CD4-positive, alpha-beta T cell treated with Interleukin-17A for 4 hours (primary cell): ENCODE results near the gene SPTB.
A peak's percentile ranks its signal among the peaks of the same experiment; 100 is the strongest.

Experiments used
- DNase-seq: peaks from one replicate; pipeline ENCODE4 v3.0.0-alpha.2; 2020; ENCODE audit warnings: mixed read lengths

The SPTB gene

GRCh38 chr14:64848239-64848638 lies 31.5 kb downstream of the SPTB start:
- no peak for DNase-seq

DNA sequence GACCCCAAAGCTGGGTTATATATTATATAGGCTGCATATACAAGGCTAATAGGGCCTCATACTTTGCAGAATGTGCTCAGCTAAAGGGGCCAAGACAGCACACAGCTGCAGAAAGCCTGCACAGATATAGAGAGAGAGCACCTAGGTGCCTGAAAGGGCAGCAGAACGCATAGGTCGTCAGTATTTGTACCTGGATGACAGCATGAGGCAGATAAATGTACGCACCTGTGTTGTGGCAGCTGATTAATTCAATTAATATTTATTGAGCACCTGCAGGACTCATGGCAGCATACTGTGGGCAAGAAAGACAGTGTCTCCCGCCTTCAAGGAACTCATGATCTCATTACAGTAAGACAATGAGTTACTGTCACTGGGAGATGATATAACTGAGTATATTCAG lies 33.4 kb downstream of the SPTB start:
- DNase-seq = no peak

DNA sequence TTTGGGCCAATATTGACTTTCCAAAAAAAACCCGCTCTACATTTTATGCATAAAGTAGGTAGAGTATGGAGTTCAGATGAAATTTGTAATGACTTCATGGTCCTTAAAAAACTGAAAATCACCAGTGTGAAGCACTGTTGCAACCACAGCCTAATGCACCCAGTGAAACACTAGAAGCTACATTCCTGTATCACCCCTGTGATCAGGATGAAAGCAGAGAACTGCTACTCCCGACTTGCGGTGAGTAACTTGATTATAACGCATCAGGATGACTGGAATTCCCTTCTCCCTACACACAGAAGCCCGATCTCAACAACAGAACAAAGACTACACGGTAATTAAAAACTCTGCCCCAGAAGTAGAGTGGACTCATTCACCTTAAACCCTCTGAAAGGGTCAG lies 33.8 kb downstream of the SPTB start:
- DNase-seq = no peak

- no peak for DNase-seq
These were observed 34.7 kb downstream of the SPTB start for GRCh38 chr14:64844969-64845536.

GRCh38 chr14:64844272-64844671 lies 35.4 kb downstream of the SPTB start:
- no peak for DNase-seq

- no peak for DNase-seq
These were observed 36.2 kb downstream of the SPTB start for GRCh38 chr14:64843548-64843947.

DNA sequence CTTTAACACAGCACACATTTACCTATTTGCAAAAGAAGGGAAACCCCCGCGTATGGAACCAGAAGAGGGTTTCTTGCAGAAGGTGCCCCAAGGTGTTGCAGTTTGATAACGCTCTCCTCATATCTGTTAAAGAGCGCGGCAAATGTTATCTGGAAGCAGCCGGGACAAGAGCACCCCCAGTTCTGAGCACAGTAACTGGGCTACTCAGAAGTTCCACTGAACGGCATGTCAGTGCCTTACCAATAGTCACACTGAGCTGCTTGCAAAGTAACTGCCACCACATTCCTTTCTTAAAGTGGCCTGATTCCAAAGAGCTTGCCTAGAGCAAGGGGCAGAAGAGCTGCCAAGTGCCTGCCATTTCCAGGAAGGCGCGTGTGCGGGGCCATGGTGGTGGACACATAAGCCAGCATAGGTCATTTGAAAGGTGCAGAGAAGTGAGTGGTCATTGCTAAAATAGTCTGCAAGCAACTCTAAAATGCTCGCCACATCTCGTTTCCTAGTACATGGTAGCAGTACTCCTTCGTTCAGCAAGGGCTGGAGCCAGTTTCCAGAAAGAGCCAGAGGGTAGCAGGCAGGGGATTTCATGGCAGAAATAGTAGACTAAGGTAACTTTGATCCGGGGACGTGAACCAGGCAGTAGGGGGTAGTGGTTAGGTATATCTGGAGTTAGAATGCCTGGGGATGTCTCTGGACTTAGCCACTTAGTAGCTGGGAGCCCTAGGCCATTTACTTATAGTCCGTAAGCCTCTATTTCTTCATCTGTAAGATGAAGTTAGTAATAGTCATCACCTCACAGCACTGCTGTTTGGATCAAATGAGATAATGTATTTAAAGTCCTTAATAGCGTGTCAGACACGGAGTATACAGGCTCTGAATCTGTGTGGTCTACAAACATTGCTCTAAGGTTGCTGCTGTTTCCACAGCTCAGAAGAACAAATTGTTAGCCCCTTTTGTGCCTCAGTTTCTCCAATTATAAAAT lies 37.6 kb downstream of the SPTB start:
- DNase-seq = no peak

DNA sequence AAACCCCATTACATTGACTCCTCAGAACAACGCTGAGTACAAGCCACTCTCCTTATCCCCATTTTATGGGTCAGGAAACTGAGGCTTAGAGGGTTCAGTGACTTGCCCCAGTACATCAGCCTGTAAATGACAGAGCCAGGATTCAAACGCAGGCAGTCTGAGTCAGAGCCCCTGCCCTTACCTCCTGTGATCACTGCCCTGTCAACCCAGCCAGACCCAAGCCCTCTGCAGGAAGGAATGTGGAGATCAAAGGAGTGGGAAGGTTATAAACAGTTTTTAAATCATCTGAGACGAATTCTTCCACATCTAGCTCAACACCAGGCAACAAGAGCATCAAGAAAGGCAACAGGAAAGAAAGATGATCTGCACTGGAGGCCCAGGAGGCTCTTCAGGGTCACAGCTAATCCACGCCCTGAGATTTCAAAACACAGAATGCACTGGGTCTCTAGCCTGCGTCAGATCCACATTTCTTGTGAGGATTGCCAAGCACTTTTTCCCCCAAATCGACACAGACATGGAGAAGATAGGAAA lies 38.5 kb downstream of the SPTB start:
- no peak for DNase-seq

- DNase-seq = no peak
These were observed 41.1 kb downstream of the SPTB start for GRCh38 chr14:64838656-64839055.

DNA sequence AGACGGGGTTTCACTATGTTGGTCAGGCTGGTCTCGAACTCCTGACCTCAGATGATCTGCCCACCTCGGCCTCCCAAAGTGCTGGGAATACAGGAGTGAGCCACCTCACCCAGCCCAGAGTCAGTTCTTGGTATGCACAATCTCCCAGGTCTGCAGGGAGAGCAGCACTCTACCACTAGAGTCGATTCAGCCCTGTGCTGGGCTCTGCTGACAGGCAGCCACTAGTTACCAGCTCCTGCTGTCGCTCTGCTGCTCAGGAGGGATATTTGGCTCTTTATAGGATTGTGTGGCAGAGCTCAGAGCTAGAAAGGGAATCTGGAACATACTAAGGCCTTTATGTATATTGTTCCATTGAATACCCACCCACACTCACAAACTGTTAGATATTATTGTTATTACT lies 44.3 kb downstream of the SPTB start:
- no peak for DNase-seq

- no peak for DNase-seq
These were observed 44.7 kb downstream of the SPTB start for GRCh38 chr14:64834965-64835364.

- no peak for DNase-seq
These were observed 48.3 kb downstream of the SPTB start for GRCh38 chr14:64831419-64831818.

- DNase-seq = no peak
These were observed 48.7 kb downstream of the SPTB start for GRCh38 chr14:64830961-64831360.

DNA sequence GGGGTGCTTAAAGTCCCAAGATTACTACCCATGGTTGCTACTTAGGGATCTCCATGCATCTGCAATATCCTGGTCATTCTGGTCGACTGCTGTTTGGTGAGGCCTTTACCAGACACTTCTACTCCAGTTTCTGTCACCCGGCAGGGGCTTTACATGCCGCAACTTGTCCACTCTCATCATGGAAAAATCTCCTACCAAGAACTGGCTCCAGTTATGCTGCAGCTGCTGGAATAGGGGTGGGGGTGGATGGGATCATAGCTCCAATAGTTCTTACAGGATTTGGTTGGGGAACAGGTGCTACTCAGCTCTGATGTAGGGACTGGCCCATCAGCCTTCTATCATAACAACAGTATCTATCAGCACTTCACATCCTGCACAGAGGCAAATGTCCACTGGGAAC lies 51.6 kb downstream of the SPTB start:
- DNase-seq = no peak

DNA sequence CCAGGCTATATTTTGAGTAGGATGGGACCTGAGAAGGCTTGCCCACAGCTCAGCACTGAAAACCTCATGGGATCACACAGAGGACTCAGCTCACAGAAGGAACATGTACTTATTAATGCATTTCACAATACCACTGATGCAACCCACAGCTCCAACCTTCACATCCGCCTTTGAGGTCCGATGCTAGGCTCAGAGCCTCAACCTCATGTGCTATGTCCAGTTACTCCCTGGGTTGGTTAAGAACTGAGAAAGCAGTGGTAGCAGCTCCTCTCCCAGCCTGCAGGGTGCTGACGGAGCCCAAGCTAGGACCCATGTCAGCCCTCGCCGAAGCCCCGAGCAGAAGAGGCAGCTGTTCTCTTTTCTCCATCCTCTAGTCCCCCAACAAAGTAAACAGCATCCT lies 52.9 kb downstream of the SPTB start:
- DNase-seq = no peak

DNA sequence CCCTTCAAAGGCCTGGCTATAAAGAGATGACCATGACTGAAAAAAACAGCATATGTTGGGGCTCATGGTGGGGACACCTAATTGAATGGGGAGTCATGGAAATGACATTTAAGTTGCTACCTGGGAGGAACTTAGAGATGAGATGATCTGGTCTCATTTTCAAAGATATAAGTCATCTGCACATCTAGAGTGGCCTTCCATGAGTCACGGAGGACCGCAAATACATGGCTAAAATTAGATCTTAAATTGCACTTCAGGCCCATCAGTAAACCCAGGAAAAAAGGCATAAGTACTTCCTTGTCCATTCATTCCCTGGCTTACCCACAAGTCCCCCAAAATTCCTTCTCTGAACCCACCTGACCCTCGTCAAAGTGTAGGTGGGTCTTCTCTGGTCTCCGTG lies 53.4 kb downstream of the SPTB start:
- no peak for DNase-seq

GRCh38 chr14:64825509-64825908 lies 54.2 kb downstream of the SPTB start:
- DNase-seq = no peak

DNA sequence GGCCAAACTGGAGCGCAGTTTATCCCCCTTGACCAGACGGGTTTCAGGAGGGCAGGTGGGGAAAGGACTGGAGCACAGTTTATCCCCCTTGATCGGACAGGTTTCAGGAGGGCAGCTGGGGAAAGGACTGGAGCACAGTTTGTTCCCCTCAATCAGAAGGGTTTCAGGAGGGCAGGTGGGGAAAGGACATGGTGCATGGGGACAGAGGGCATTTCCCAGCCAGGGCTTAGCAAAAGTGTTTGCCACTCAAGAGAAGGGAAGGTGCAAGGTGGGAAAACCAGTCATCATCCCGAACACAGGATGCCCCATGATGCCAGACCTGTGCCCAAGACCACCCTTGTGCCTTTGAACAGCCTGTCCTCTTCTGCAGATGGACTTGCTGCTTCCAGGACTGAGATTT lies 54.7 kb downstream of the SPTB start:
- DNase-seq = no peak

GRCh38 chr14:64824471-64824870 lies 55.2 kb downstream of the SPTB start:
- no peak for DNase-seq

- DNase-seq = peak; percentile 79
These were observed 56.3 kb downstream of the SPTB start for GRCh38 chr14:64823305-64823861.

DNA sequence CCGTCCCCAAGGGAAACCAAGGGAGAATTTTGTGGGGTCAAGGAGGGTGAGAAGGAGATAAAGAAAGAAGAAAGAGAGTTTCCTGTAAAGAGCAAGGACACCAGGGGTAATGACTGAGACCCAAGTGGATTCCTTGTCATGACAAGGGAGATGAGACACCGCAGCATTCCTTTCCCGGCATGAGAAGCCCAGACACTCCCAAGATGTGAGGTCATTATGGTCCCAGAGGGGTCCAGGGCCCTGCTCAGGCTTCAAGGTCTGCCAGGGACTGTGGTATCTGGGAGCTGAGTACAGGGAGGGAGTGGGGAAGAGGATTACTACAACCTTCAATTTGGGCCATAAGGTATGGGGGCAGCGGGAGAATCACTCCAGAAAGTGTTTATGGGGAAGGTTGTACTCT lies 58.1 kb downstream of the SPTB start:
- DNase-seq = no peak

DNA sequence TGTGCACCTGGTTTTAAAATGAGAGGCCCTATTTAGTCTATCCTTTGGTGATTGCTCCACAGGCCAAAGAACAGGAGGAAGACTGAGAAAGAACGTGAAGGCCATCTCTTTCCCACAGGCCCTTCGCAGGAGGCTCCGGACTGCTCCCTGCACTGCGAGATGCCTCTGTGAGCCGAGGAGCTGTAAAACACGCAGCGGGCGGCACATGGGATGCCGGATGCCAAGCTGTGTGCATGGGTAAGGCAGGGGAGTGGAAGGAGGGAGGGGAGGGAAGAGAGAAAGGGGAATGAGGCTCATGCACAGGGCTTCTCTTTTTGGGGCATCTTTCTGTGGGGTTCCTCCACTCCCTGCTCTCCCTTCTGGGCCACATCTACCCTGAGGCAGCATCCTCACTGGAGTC lies 61.6 kb downstream of the SPTB start:
- DNase-seq = no peak

- no peak for DNase-seq
These were observed 62.1 kb downstream of the SPTB start for GRCh38 chr14:64817631-64818030.

DNA sequence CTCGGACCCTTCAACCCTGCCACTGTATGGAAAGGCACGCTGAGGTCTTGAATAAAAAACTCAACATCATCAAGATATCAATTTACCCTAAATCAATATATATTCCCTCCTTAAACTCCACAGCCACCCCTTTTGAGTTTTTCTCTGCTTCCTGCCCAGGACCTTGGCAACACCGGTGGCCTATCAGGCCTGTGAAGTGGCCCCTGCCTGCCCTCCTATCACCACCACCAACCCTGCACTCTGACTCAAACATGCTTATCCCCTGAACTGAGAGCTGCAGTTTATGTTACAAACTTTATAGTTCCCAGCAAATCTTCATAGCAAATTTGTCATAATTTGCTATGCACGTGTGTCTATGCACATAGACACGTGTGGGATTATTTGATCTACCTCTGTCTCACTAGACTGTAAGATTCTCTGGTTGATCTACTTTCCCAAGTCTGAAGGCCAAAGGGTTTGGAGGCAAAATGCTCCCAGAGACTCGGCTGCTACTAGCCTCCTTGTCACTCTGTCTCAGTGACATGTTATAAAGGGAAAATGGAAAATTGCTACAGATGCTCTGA lies 63.4 kb downstream of the SPTB start:
- DNase-seq = no peak
